Ishikawa (cell line): ENCODE measurements around the gene TRHDE.

Experiments
- CEBPB ChIP-seq: IDR thresholded peaks from 2 replicates; pipeline ENCODE4 v1.6.1; 2012
- CREB1 ChIP-seq: IDR thresholded peaks from 2 replicates; pipeline ENCODE4 v1.6.1; 2012; ENCODE audit warnings: low read depth
- EP300 ChIP-seq: IDR thresholded peaks from 2 replicates; pipeline ENCODE4 v1.6.1; 2012; ENCODE audit warnings: borderline replicate concordance
- TEAD4 ChIP-seq: IDR thresholded peaks from 2 replicates; pipeline ENCODE4 v1.6.1; 2012
- YY1 ChIP-seq: IDR thresholded peaks from 2 replicates; pipeline ENCODE4 v1.6.1; 2012; ENCODE audit warnings: low read depth

- TF ChIP-seq CEBPB (no peak), YY1 (no peak), EP300 (no peak), TEAD4 (no peak), CREB1 (no peak)
Observed at GRCh38 chr12:72288911-72289310, 16.7 kb downstream of the TRHDE start.
